ENCODE data around the gene DCDC2C. TPM values are rescaled to one million over a fixed set of nuclear protein-coding genes. Genes with fewer than 3 reads are reported as not detected.

The DCDC2C gene
- total RNA-seq, 4 donors from 2014 or later, result 0.40 to 1.5 (median 0.68) TPM

DNA sequence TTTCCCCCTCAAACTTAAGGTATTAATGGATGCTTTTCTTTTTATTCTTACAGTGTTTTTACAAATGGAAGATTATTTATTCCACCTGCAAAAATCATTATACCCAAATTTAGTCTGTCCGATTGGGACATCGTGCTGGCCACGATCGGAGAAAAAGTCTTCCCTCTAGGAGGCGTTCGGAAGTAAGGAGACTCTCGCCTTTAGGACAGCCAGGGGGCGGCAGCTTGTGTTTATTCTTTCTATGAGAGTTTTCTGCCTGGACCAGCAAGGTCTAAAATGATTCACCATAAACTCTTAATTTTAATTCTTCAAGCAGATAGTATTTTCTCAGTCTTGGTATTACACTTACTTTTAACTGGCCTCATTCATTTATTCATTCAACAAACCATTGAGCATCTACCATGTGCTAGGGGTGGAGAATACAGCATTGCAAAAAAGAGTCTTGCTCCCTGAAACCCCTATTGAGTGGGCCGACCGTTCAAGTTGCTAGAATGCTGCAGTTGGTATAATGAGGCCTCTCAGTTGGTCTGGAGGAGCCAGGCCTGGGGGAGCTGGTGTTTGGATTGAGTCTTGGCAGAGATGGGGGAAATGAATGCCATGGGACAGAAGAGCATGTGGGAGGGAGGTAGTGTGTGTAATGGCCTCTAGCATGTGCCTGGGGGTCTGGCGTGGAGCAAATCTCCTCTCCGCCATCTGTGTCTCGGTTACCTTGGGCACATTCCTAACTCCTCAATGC lies 38.7 kb downstream of the DCDC2C start:
- intact Hi-C loops (cut with DNase I), result no loop called here
- no peak overlapping the region for H3K4me3 ChIP-seq (replicated peaks in 1 of 3)
- 89 to 91% methylated on average over 13 of the region's 13 CpGs for WGBS, 2 donors

DNA sequence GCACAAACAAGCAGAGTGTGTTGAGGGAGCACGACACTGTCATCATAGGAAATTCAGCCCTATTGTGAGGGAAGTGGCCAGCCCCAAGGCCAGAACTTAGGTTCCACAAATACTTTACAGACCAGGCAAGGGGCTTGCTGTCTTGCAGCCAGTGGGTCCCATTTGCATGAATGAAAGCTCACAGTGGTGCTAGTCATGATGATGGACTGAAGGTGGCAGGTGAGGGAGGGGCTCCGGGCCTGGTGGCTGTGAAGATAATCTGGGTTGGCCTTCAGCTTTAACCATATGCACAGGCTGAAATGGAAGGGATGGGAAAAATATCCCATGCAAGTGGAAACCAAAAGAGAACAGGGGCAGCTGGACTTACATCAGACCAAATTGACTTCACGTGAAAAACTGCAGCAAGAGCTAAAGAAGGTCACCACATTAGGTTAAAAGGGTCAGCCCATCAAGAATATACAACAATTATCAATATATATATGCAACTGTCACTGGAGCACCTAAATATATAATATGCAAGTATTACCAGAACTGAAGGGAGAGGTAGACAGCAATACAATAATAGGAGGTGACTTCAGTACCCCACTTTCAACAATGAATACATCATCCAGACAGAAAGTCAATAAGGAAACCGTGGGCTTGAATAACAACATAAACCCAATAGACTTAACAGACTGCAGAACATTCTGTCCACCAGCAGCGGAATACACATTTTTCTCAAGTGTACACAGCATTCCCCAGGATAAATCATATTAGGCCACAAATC lies 39.6 kb downstream of the DCDC2C start:
- intact Hi-C loops (cut with DNase I), result no loop called here
- Histone ChIP-seq H3K4me1 (no peaks in the 10 kb centered on the region), H3K36me3 (no peaks in the 10 kb centered on the region), H3K4me3 (replicated peaks in 1 of 3) (no peak overlapping the region), H3K9me3 (no peaks in the 10 kb centered on the region), H3K27ac (no peak overlapping the region), H3K27me3 (no peaks in the 10 kb centered on the region)
- TF ChIP-seq POLR2A (IDR thresholded peaks at IDR 0.05), result no peak
- TF ChIP-seq, protein P1, sequence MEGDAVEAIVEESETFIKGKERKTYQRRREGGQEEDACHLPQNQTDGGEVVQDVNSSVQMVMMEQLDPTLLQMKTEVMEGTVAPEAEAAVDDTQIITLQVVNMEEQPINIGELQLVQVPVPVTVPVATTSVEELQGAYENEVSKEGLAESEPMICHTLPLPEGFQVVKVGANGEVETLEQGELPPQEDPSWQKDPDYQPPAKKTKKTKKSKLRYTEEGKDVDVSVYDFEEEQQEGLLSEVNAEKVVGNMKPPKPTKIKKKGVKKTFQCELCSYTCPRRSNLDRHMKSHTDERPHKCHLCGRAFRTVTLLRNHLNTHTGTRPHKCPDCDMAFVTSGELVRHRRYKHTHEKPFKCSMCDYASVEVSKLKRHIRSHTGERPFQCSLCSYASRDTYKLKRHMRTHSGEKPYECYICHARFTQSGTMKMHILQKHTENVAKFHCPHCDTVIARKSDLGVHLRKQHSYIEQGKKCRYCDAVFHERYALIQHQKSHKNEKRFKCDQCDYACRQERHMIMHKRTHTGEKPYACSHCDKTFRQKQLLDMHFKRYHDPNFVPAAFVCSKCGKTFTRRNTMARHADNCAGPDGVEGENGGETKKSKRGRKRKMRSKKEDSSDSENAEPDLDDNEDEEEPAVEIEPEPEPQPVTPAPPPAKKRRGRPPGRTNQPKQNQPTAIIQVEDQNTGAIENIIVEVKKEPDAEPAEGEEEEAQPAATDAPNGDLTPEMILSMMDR (IDR thresholded peaks at IDR 0.05), result no peak
- 90 to 95% methylated on average over 5 of the region's 5 CpGs for WGBS, 2 donors
- DNase-seq, result no peak

More for the DNA sequence above, 38.7 kb downstream of the DCDC2C start:
- no peak overlapping the region for H3K27ac ChIP-seq
- DNase-seq, result no peak
- no peaks in the 10 kb centered on the region for H3K27me3 ChIP-seq
- no peaks in the 10 kb centered on the region for H3K4me1 ChIP-seq
- no peaks in the 10 kb centered on the region for H3K36me3 ChIP-seq
- no peak for TF ChIP-seq POLR2A (IDR thresholded peaks at IDR 0.05)
- TF ChIP-seq, protein P1 (IDR thresholded peaks at IDR 0.05), result no peak
- H3K9me3 ChIP-seq, result no peaks in the 10 kb centered on the region

DNA sequence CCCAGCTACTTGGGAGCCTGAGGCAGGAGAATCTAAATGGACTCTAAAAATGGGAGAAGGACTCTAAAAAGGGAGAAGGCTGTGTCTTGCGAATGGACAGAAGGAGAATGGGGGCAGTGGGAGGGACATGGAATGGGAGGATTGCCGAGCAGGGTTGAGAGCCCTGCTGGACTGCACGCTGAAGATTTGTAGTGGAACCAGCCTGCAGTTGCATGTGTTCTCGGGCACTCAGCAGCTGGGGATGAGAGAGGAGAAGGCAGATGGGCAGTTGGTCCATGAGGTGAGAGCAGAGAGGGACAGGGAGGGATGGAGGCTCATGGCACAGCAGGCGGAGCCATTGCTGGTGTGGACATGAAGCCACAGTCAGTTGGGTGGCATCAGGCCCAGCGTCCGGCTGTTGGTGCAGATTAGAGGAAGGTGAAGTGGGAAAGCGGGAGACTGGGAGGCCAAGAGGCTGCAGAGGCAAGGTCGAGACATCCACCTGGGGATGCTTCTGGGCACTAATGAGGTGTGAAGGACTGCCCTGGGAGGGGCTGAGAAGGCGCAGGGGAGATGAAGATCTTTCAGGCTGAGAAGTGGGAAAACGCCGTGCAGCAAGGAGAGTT lies 40.7 kb downstream of the DCDC2C start:
- no peaks in the 10 kb centered on the region for H3K36me3 ChIP-seq
- no peak overlapping the region for H3K27ac ChIP-seq

DNA sequence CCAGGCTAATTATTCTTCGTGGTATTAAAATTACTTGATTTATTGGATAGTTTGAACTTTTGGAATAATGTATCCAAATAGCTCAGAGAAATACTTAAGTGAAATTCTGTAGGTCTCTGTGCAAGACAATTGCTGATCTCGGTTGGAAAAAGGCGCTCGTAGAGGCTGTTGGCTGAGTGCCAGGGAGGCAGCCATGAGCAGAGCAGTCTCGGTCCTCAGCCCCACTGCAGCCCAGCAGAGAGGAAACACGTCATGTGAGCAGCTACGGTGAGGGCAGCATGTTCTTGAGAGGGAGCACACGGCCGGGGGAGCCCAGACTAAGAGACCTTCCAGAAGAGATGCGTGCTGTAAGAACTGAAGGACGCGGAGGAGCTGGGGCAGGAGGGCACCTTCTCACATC lies 42.5 kb downstream of the DCDC2C start:
- intact Hi-C loops (cut with DNase I), result no loop called here
- TF ChIP-seq POLR2A (IDR thresholded peaks at IDR 0.05), result no peak
- TF ChIP-seq, protein P1 (IDR thresholded peaks at IDR 0.05), result no peak
- Histone ChIP-seq H3K27me3 (no peaks in the 10 kb centered on the region), H3K27ac (no peak overlapping the region), H3K4me1 (no peaks in the 10 kb centered on the region), H3K4me3 (replicated peaks in 1 of 3) (no peak overlapping the region), H3K9me3 (no peaks in the 10 kb centered on the region), H3K36me3 (no peaks in the 10 kb centered on the region)
- WGBS, 2 donors, result 63 to 70% methylated on average over 12 of the region's 12 CpGs
- no peak for DNase-seq

More for the DNA sequence above, 40.7 kb downstream of the DCDC2C start:
- no peaks in the 10 kb centered on the region for H3K4me1 ChIP-seq
- intact Hi-C loops (cut with DNase I), result no loop called here
- TF ChIP-seq POLR2A (IDR thresholded peaks at IDR 0.05), result no peak
- TF ChIP-seq, protein P1 (IDR thresholded peaks at IDR 0.05), result no peak
- H3K4me3 ChIP-seq (replicated peaks in 1 of 3), result no peak overlapping the region
- 93 to 94% methylated on average over 12 of the region's 12 CpGs for WGBS, 2 donors
- H3K27me3 ChIP-seq, result no peaks in the 10 kb centered on the region
- DNase-seq, result no peak
- no peaks in the 10 kb centered on the region for H3K9me3 ChIP-seq

All from thyroid gland (tissue), 4 donors.